GM21381 (cell line): ENCODE results near the gene ABCF1.
"Not testable (repeated sequence)": the region's sequence is repeated elsewhere in the genome, so short reads cannot be mapped to it uniquely, and the experiment has no call there.

Experiments
- ATAC-seq: cut with Tn5 transposase; IDR thresholded peaks from one replicate; pipeline ENCODE4 v1.9.1; 2021; ENCODE audit warnings: mild to moderate bottlenecking, moderate library complexity; ENCODE audit not compliant: unreplicated experiment

ABCF1 gene

GRCh38 chr6:30571075-30571761, at the start of gene ABCF1:
Gene ABCF1, plus strand, starts transcription at chr6:30571442. Its CDS starts 46 bp downstream, at chr6:30571488.
- peak; percentile 93 for ATAC-seq

- not testable (repeated sequence) for ATAC-seq
Measured at GRCh38 chr6:30521952-30522351, 49.3 kb upstream of the ABCF1 start.

GRCh38 chr6:30526444-30526843, 44.8 kb upstream of the ABCF1 start:
- not testable (repeated sequence) for ATAC-seq

- ATAC-seq: peak; percentile 42
Measured at GRCh38 chr6:30529349-30529875, 41.8 kb upstream of the ABCF1 start.

GRCh38 chr6:30530014-30530413, 41.2 kb upstream of the ABCF1 start:
- ATAC-seq: no peak

GRCh38 chr6:30533460-30534294, 37.6 kb upstream of the ABCF1 start:
- no peak for ATAC-seq

- ATAC-seq: no peak
Measured at GRCh38 chr6:30537931-30538330, 33.3 kb upstream of the ABCF1 start.

- no peak for ATAC-seq
Measured at GRCh38 chr6:30541515-30542403, 29.5 kb upstream of the ABCF1 start.

GRCh38 chr6:30542404-30542725, 28.9 kb upstream of the ABCF1 start:
- ATAC-seq: no peak

GRCh38 chr6:30542915-30543314, 28.3 kb upstream of the ABCF1 start:
- no peak for ATAC-seq

- no peak for ATAC-seq
Measured at GRCh38 chr6:30543821-30544220, 27.4 kb upstream of the ABCF1 start.

- ATAC-seq: no peak
Measured at GRCh38 chr6:30544666-30545272, 26.5 kb upstream of the ABCF1 start.

- no peak for ATAC-seq
Measured at GRCh38 chr6:30547454-30547853, 23.8 kb upstream of the ABCF1 start.

GRCh38 chr6:30548375-30548774, 22.9 kb upstream of the ABCF1 start:
- no peak for ATAC-seq

- no peak for ATAC-seq
Measured at GRCh38 chr6:30554404-30554803, 16.8 kb upstream of the ABCF1 start.

GRCh38 chr6:30554962-30555815, 16.1 kb upstream of the ABCF1 start:
- no peak for ATAC-seq

- no peak for ATAC-seq
Measured at GRCh38 chr6:30555816-30556065, 15.5 kb upstream of the ABCF1 start.

- ATAC-seq: peak; percentile 78
Measured at GRCh38 chr6:30556066-30556905, 15.0 kb upstream of the ABCF1 start, which contains the start of gene GNL1. Gene GNL1, minus strand, starts transcription at chr6:30556489. Its CDS starts 286 bp downstream, at chr6:30556203.
